Glutamatergic neuron (in vitro differentiated cells): ENCODE results near the gene CAMKV. TPM values are rescaled to one million over a fixed set of nuclear protein-coding genes. Genes with fewer than 3 reads are reported as not detected.

Experiments
- DNase-seq: peaks from one replicate; pipeline ENCODE4 v3.0.0; 2022
- H3K27ac Mint-ChIP-seq: one replicate; pipeline ENCODE4 v1.8.0; 2020; ENCODE audit warnings: mild to moderate bottlenecking, mixed read lengths, inconsistent platforms; ENCODE audit not compliant: unreplicated experiment
- H3K27me3 Mint-ChIP-seq: one replicate; pipeline ENCODE4 v1.8.0; 2020; ENCODE audit warnings: mild to moderate bottlenecking, moderate library complexity, mixed read lengths, inconsistent platforms; ENCODE audit not compliant: unreplicated experiment
- H3K36me3 Mint-ChIP-seq: one replicate; pipeline ENCODE4 v1.8.0; 2020; ENCODE audit warnings: mild to moderate bottlenecking, mixed read lengths, inconsistent platforms; ENCODE audit not compliant: unreplicated experiment
- H3K4me1 Mint-ChIP-seq: one replicate; pipeline ENCODE4 v1.8.0; 2020; ENCODE audit warnings: mild to moderate bottlenecking, low read depth, mixed read lengths, inconsistent platforms; ENCODE audit not compliant: unreplicated experiment
- H3K4me3 Mint-ChIP-seq: one replicate; pipeline ENCODE4 v1.8.0; 2020; ENCODE audit warnings: mild to moderate bottlenecking, mixed read lengths, inconsistent platforms; ENCODE audit not compliant: unreplicated experiment
- H3K9me3 Mint-ChIP-seq: one replicate; pipeline ENCODE4 v1.8.0; 2020; ENCODE audit warnings: mild to moderate bottlenecking, moderate library complexity, mixed read lengths, inconsistent platforms; ENCODE audit not compliant: unreplicated experiment
- total RNA-seq: library from RNA; stranded (reverse); fragmentation: NEBNext Ultra II Directional; extraction: Animal tissue kit (Norgen Biotek cat#: 25700); gene quantifications from one replicate; pipeline ENCODE4 v1.2.1, GENCODE V29; 2021; ENCODE audit not compliant: unreplicated experiment
- TF ChIP-seq, protein P1 (sequence below): fragments of 200-600 bp; sonication (generic); IDR thresholded peaks from one replicate; pipeline ENCODE4 v1.5.0; 2021; ENCODE audit not compliant: partially characterized antibody, unreplicated experiment

Gene CAMKV
- total RNA-seq, 1 donor from 2014 or later, result 518 TPM

DNA sequence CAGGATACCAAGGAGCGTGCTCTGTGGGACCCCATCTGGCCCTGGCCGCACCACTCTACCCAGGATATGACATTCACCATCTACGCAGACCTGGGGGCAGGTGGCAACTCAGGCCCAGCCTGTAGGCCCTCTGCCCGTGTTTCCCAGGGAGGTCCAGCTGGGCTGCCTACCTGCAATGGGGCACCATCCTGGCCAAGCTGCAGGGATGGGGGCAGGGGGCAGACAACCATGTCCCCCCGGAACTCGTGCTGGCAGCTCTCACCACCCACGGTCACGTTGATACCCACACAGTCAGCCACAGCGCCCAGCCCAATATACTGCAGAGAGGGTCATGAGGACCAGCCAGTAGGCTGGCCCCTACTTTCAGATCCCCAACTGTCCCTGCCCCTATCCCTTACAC, 26.1 kb upstream of the CAMKV start:
- Mint-ChIP-seq H3K4me1 (no peaks in the 10 kb centered on the region), H3K36me3 (no peaks in the 10 kb centered on the region), H3K4me3 (no peak overlapping the region), H3K27me3 (peaks cover 2% of the 10 kb centered on the region), H3K27ac (no peak overlapping the region), H3K9me3 (peaks cover 1% of the 10 kb centered on the region)
- DNase-seq, result no peak
- TF ChIP-seq, protein P1, sequence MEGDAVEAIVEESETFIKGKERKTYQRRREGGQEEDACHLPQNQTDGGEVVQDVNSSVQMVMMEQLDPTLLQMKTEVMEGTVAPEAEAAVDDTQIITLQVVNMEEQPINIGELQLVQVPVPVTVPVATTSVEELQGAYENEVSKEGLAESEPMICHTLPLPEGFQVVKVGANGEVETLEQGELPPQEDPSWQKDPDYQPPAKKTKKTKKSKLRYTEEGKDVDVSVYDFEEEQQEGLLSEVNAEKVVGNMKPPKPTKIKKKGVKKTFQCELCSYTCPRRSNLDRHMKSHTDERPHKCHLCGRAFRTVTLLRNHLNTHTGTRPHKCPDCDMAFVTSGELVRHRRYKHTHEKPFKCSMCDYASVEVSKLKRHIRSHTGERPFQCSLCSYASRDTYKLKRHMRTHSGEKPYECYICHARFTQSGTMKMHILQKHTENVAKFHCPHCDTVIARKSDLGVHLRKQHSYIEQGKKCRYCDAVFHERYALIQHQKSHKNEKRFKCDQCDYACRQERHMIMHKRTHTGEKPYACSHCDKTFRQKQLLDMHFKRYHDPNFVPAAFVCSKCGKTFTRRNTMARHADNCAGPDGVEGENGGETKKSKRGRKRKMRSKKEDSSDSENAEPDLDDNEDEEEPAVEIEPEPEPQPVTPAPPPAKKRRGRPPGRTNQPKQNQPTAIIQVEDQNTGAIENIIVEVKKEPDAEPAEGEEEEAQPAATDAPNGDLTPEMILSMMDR, result no peak

GRCh38 chr3:49889296-49889695, 19.6 kb upstream of the CAMKV start:
- Mint-ChIP-seq H3K27me3 (peaks cover 3% of the 10 kb centered on the region), H3K36me3 (no peaks in the 10 kb centered on the region)

DNA sequence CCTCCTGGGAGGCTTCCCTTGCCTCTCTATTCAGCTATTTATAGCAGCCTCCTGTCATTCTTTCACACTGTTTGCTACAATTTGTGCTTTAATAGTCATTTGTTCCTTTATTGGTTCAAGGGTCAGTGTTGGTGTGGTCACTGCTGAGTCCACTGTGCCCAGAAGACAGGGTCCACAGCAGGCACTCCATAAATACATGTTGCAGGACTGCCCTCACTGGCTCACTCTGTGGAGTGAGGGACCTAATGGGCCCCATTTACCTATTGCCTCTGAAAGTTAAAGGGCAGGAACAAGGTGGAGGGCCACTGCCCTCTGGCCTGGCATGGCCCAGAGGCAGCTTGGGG, 17.2 kb upstream of the CAMKV start:
- H3K27ac Mint-ChIP-seq, result no peak overlapping the region
- H3K4me1 Mint-ChIP-seq, result peaks cover 21% of the 10 kb centered on the region
- H3K9me3 Mint-ChIP-seq, result peaks cover 5% of the 10 kb centered on the region
- no peak for DNase-seq
- TF ChIP-seq, protein P1, result no peak
- H3K36me3 Mint-ChIP-seq, result no peaks in the 10 kb centered on the region
- H3K27me3 Mint-ChIP-seq, result peaks cover 3% of the 10 kb centered on the region
- H3K4me3 Mint-ChIP-seq, result no peak overlapping the region

More at GRCh38 chr3:49889296-49889695, 19.6 kb upstream of the CAMKV start:
- no peak for DNase-seq
- TF ChIP-seq, protein P1, result no peak
- Mint-ChIP-seq H3K9me3 (peaks cover 5% of the 10 kb centered on the region), H3K4me1 (peaks cover 13% of the 10 kb centered on the region), H3K27ac (no peak overlapping the region), H3K4me3 (no peak overlapping the region)

- Mint-ChIP-seq H3K36me3 (no peaks in the 10 kb centered on the region), H3K4me3 (no peak overlapping the region), H3K27me3 (peaks cover 8% of the 10 kb centered on the region), H3K4me1 (peaks cover 29% of the 10 kb centered on the region), H3K9me3 (peaks cover 6% of the 10 kb centered on the region), H3K27ac (no peak overlapping the region)
- TF ChIP-seq, protein P1, result no peak
- DNase-seq, result no peak
Observed at GRCh38 chr3:49883998-49884397, 14.3 kb upstream of the CAMKV start.

DNA sequence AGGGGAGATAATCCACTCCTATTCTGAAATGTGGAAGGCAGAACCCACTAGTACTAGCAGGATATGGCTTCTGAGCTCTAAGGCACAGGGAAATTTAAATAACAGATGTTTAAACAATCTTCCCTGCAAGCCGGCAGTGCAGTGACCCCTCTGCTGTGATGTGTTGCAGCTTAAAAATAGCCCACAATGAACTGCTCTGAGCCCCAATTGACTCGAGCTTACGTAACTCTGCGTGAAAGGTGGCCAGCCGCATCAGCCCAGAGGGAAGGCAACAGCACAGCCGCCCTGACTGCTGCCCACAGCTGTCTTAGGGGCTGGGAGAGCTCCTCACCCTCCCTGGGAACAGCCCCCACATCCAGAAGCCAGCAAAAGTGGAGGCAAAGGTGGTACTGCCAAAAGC, 12.5 kb upstream of the CAMKV start:
- no peak for DNase-seq
- Mint-ChIP-seq H3K27me3 (peaks cover 5% of the 10 kb centered on the region), H3K4me1 (peaks cover 27% of the 10 kb centered on the region), H3K4me3 (peak overlapping the region; percentile 60), H3K9me3 (peaks cover 6% of the 10 kb centered on the region), H3K27ac (peak overlapping the region; percentile 97), H3K36me3 (no peaks in the 10 kb centered on the region)
- TF ChIP-seq, protein P1, result no peak
